Neural cell (in vitro differentiated cells): Measurements from ENCODE around the gene LRPPRC. TPM values are rescaled to one million over a fixed set of nuclear protein-coding genes. Genes with fewer than 3 reads are reported as not detected.

Source experiments
- H2AFZ ChIP-seq: fragments of 200-600, 300-800 bp; sonication (generic), shearing (Covaris generic); 2 replicates; pipeline ENCODE4 v1.6.0; 2014; ENCODE audit warnings: low read depth, mild to moderate bottlenecking, antibody characterized with exemption, low read length, moderate library complexity
- H3F3A ChIP-seq: fragments of 200-600 bp; shearing (Covaris generic); 2 replicates; pipeline ENCODE4 v1.6.1; 2016; ENCODE audit warnings: mild to moderate bottlenecking, moderate library complexity, mixed read lengths, antibody characterized with exemption, low read length; ENCODE audit not compliant: insufficient read depth, poor library complexity, severe bottlenecking
- H3K27ac ChIP-seq: fragments of 200-600, 300-800 bp; sonication (generic), shearing (Covaris generic); 2 replicates; pipeline ENCODE4 v1.5.1; 2014; ENCODE audit warnings: mild to moderate bottlenecking, low read length, moderate library complexity
- H3K27me3 ChIP-seq: fragments of 300-800, 200-600 bp; sonication (generic), shearing (Covaris generic); 2 replicates; pipeline ENCODE4 v1.6.0; 2014; ENCODE audit warnings: mild to moderate bottlenecking, low read depth, low read length, moderate library complexity; ENCODE audit not compliant: insufficient read depth
- H3K36me3 ChIP-seq: fragments of 300-800, 200-600 bp; sonication (generic), shearing (Covaris generic); 2 replicates; pipeline ENCODE4 v1.5.1; 2014; ENCODE audit warnings: mild to moderate bottlenecking, antibody characterized with exemption, low read length, moderate library complexity; ENCODE audit not compliant: insufficient read depth
- H3K4me2 ChIP-seq: fragments of 300-800, 200-600 bp; sonication (generic), shearing (Covaris generic); 2 replicates; pipeline ENCODE4 v1.6.0; 2014; ENCODE audit warnings: mild to moderate bottlenecking, low read length
- H3K4me3 ChIP-seq: fragments of 300-800, 200-600 bp; sonication (generic), shearing (Covaris generic); 2 replicates; pipeline ENCODE4 v1.5.1; 2014; ENCODE audit warnings: mild to moderate bottlenecking, low read length, moderate library complexity
- H3K79me2 ChIP-seq: fragments of 200-600 bp; shearing (Covaris generic); replicated peaks from 2 replicates; pipeline ENCODE4 v1.6.0; 2014; ENCODE audit warnings: mild to moderate bottlenecking, low read length, moderate library complexity; ENCODE audit not compliant: insufficient read depth
- H3K9ac ChIP-seq: fragments of 300-800, 200-600 bp; sonication (generic), shearing (Covaris generic); 2 replicates; pipeline ENCODE4 v1.6.1; 2016; ENCODE audit warnings: mild to moderate bottlenecking, low read length, mixed read lengths
- H3K9me2 ChIP-seq: fragments of 200-600 bp; shearing (Covaris generic); 2 replicates; pipeline ENCODE4 v1.6.1; 2016; ENCODE audit warnings: mild to moderate bottlenecking, low read length, mixed read lengths; ENCODE audit not compliant: insufficient read depth
- H3K9me3 ChIP-seq: fragments of 200-600, 300-800 bp; sonication (generic), shearing (Covaris generic); 2 replicates; pipeline ENCODE4 v1.6.1; 2016; ENCODE audit warnings: mild to moderate bottlenecking, mixed run types, low read length, moderate library complexity, mixed read lengths
- H4K20me1 ChIP-seq: fragments of 200-600 bp; shearing (Covaris generic); 2 replicates; pipeline ENCODE4 v1.6.1; 2016; ENCODE audit warnings: mild to moderate bottlenecking, mixed run types; ENCODE audit not compliant: insufficient read depth
- CTCF ChIP-seq: fragments of 450-650 bp; IDR thresholded peaks from 2 replicates; pipeline ENCODE4 v1.5.1; 2014; ENCODE audit warnings: antibody characterized with exemption, mild to moderate bottlenecking, moderate library complexity; ENCODE audit not compliant: poor library complexity, severe bottlenecking
- EP300 ChIP-seq: fragments of 450-650 bp; conservative IDR thresholded peaks from 2 replicates; pipeline ENCODE4 v1.6.1; 2014; ENCODE audit warnings: antibody characterized with exemption, mild to moderate bottlenecking, moderate library complexity; ENCODE audit not compliant: poor library complexity, severe bottlenecking
- EZH2 ChIP-seq: fragments of 200-600, 300-800 bp; shearing (Covaris generic), sonication (generic); IDR thresholded peaks from 2 replicates; pipeline ENCODE4 v1.6.1; 2014; ENCODE audit warnings: antibody characterized with exemption, low read length, borderline replicate concordance, mild to moderate bottlenecking; ENCODE audit not compliant: insufficient read depth, poor library complexity, severe bottlenecking
- MXI1 ChIP-seq: fragments of 450-650 bp; conservative IDR thresholded peaks from 2 replicates; pipeline ENCODE4 v1.6.1; 2014; ENCODE audit warnings: antibody characterized with exemption, mild to moderate bottlenecking; ENCODE audit not compliant: poor library complexity, severe bottlenecking
- POLR2AphosphoS5 ChIP-seq: IDR thresholded peaks from 2 replicates; pipeline ENCODE4 v1.6.1; 2012
- RAD21 ChIP-seq: fragments of 450-650 bp; conservative IDR thresholded peaks from 2 replicates; pipeline ENCODE4 v1.6.1; 2014; ENCODE audit warnings: antibody characterized with exemption, mild to moderate bottlenecking, moderate library complexity
- REST ChIP-seq: IDR thresholded peaks from 2 replicates; pipeline ENCODE4 v1.6.1; 2012; ENCODE audit warnings: borderline replicate concordance
- SMC3 ChIP-seq: fragments of 450-650 bp; conservative IDR thresholded peaks from 2 replicates; pipeline ENCODE4 v1.6.1; 2014; ENCODE audit warnings: antibody characterized with exemption, mild to moderate bottlenecking, moderate library complexity; ENCODE audit not compliant: poor library complexity
- TAF1 ChIP-seq: IDR thresholded peaks from 2 replicates; pipeline ENCODE4 v1.6.1; 2012; ENCODE audit warnings: low read depth
- polyA plus RNA-seq: library from polyadenylated mRNA; depleted of rRNA; stranded (reverse); fragments of >200 nt; gene quantifications from 2 replicates; pipeline ENCODE4 v1.2.3, GENCODE V29; 2014

LRPPRC gene
- polyA plus RNA-seq, 1 donor from 2014 or later = 63.1 TPM

GRCh38 chr2:43898838-43899346 lies 96.9 kb downstream of the LRPPRC start:
- H3K9me2 ChIP-seq = no peaks in the 10 kb centered on the region
- no peak overlapping the region for H3K27ac ChIP-seq

GRCh38 chr2:43898134-43898837 lies 97.5 kb downstream of the LRPPRC start:
- no peak overlapping the region for H3K9ac ChIP-seq
- no peak overlapping the region for H3K4me2 ChIP-seq
- H4K20me1 ChIP-seq = no peaks in the 10 kb centered on the region
- H3K27ac ChIP-seq = no peak overlapping the region
- no peaks in the 10 kb centered on the region for H3K27me3 ChIP-seq
- TF ChIP-seq POLR2AphosphoS5 (peak; percentile 69), RAD21 (no peak), EP300 (peak; percentile 35)
- H2AFZ ChIP-seq = no peak overlapping the region
- H3K36me3 ChIP-seq = peaks cover 12% of the 10 kb centered on the region
- no peaks in the 10 kb centered on the region for H3K9me2 ChIP-seq
- no peaks in the 10 kb centered on the region for H3F3A ChIP-seq
- H3K4me3 ChIP-seq = no peak overlapping the region
- H3K9me3 ChIP-seq = no peaks in the 10 kb centered on the region
- H3K79me2 ChIP-seq = no peaks in the 10 kb centered on the region

More at GRCh38 chr2:43898838-43899346, 96.9 kb downstream of the LRPPRC start:
- Histone ChIP-seq H3K9ac (no peak overlapping the region), H3K36me3 (peaks cover 9% of the 10 kb centered on the region), H3K27me3 (no peaks in the 10 kb centered on the region), H3K4me3 (no peak overlapping the region), H3K4me2 (no peak overlapping the region), H3K79me2 (no peaks in the 10 kb centered on the region), H3K9me3 (no peaks in the 10 kb centered on the region), H3F3A (no peaks in the 10 kb centered on the region), H4K20me1 (no peaks in the 10 kb centered on the region), H2AFZ (no peak overlapping the region)
- TF ChIP-seq CTCF = no peak
- no peak for TF ChIP-seq SMC3
- TF ChIP-seq MXI1 = no peak

- no peaks in the 10 kb centered on the region for H3F3A ChIP-seq
- H3K4me3 ChIP-seq = no peak overlapping the region
- no peaks in the 10 kb centered on the region for H3K27me3 ChIP-seq
- no peaks in the 10 kb centered on the region for H3K9me2 ChIP-seq
- no peak overlapping the region for H2AFZ ChIP-seq
- peaks cover 19% of the 10 kb centered on the region for H3K36me3 ChIP-seq
- H3K9ac ChIP-seq = no peak overlapping the region
- no peak for TF ChIP-seq EP300
- no peak for TF ChIP-seq EZH2
- no peak for TF ChIP-seq MXI1
- TF ChIP-seq RAD21 = no peak
- TF ChIP-seq TAF1 = no peak
- no peak for TF ChIP-seq CTCF
- no peak for TF ChIP-seq REST
- TF ChIP-seq SMC3 = no peak
- TF ChIP-seq POLR2AphosphoS5 = no peak
- no peaks in the 10 kb centered on the region for H4K20me1 ChIP-seq
- H3K9me3 ChIP-seq = no peaks in the 10 kb centered on the region
- no peak overlapping the region for H3K27ac ChIP-seq
- H3K4me2 ChIP-seq = no peak overlapping the region
- no peaks in the 10 kb centered on the region for H3K79me2 ChIP-seq
These were observed 98.3 kb downstream of the LRPPRC start for GRCh38 chr2:43897492-43897891.
